HG03432 (cell line): ENCODE measurements around the gene GLI3.

Source experiments
- ATAC-seq: cut with Tn5 transposase; IDR thresholded peaks from one replicate; pipeline ENCODE4 v1.9.1; 2021; ENCODE audit warnings: mild to moderate bottlenecking, moderate library complexity; ENCODE audit not compliant: unreplicated experiment

GLI3 gene

GRCh38 chr7:42236266-42236975, 588 bp downstream of the GLI3 start:
- peak; percentile 27 for ATAC-seq

GRCh38 chr7:42235741-42236161, 1.3 kb downstream of the GLI3 start:
- no peak for ATAC-seq

DNA sequence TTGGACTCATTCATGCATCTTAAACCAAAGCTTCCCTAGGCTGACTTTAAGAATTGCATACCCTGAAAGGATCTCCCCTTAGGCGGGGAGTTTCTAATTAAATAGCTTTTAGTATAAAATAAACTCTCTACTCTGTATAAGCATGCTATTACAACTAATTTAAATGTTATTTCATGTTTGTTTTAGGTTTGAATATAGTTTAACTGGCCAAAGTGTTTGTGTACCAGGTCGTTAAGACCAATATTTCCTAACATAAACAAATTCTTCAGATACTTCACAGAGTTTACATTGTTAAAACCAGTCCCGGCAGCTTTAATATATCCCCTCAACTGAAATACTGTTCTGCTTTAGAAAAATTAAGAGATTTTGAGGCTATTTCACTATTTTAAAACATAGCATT, 2.3 kb downstream of the GLI3 start:
- ATAC-seq, result no peak

GRCh38 chr7:42233695-42234331, 3.2 kb downstream of the GLI3 start:
- ATAC-seq, result no peak

DNA sequence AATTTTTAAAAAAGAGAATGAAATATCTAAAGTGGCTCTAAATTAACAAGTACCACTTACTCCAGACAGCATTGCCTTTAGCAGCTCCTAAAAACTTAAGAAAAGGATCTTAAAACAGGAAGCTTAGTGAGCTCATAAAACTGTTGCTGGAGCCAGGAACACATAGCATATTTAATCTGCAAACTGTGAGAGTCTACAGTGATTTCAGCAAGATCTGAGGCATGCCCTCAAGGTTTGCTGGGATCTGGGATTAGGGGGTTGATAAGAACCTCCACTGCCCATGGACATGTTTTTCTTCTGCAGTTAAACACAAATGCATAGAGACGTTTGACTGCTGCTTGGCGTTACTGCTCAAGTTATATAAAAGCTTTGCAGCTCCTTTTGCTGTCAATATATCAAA, 3.8 kb downstream of the GLI3 start:
- ATAC-seq, result no peak

DNA sequence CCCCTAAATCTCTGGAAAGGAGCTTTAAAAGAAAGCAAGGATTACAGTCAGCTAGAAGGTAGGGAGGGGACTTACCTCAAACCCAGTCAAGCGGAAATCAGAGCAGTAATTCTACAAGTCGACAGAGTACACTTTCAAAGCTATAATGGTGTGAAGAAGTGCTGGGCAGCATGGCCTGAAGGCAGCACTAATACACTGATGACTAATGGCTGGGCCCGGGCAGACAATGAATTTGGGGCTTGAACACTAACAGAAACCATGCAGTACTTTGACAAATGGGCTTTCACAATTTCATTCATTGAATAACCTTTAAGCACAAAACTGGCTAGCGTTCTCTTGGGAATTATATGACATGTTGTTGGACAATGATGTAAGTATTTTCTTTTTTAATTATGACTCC, 4.7 kb downstream of the GLI3 start:
- ATAC-seq, result no peak

GRCh38 chr7:42231043-42231787, 5.8 kb downstream of the GLI3 start:
- ATAC-seq, result no peak

DNA sequence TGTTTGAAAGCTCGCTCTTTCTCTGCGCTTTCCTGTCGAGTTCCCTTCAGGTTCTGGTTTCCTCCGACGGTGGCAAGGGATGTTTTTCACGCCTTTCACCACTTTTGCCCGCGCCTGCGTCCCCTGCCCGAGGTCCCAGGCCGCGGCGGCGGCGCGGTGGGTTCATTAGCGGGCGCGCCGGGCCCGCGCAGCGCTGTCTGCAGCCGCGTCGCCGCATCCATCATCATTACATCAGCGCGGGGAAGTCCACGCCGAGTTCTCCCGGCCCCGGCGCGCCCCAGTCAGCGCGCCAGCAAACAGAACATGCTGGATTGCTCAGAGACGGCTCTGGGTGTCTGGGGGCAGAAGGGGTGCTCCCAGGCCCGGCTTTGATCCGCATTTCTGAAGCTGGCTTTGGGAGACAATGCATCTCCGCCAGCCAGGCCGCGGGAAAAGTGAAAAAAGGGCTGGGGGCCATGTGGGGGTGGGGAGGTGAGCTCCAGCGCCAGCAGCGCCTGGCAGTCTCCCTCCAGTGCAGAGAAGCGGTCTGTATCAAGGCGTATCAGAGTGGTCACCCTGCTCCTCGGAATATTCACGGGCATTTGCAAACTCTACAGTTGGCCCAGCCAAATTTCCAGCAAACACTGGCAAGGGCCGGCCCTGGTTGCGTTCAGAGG, 8.9 kb downstream of the GLI3 start:
- peak; percentile 58 for ATAC-seq

DNA sequence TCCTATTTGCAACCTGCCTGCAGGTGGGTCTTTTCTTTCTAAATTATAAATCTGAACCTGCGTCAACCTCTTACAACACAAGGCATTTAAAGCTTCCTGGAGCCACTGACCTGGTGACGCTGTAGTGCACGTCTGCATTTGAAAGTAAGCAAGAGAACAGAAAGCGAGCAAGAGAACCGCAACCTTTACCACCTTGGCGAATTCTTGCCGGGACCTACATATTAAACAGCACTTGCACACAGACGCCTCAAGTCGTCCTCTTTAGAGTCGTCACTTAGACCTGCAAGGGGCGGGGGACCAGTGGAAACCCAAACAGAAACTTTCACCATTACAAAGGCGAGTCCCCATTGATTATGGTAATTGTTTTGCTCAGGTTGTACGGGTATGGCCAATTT, 9.5 kb downstream of the GLI3 start:
- ATAC-seq, result peak; percentile 78

GRCh38 chr7:42227021-42227420, 10.0 kb downstream of the GLI3 start:
- no peak for ATAC-seq

GRCh38 chr7:42226354-42226941, 10.6 kb downstream of the GLI3 start:
- no peak for ATAC-seq

GRCh38 chr7:42224391-42225003, 12.5 kb downstream of the GLI3 start:
- ATAC-seq, result no peak

- no peak for ATAC-seq
These were observed 14.1 kb downstream of the GLI3 start for GRCh38 chr7:42222891-42223290.

DNA sequence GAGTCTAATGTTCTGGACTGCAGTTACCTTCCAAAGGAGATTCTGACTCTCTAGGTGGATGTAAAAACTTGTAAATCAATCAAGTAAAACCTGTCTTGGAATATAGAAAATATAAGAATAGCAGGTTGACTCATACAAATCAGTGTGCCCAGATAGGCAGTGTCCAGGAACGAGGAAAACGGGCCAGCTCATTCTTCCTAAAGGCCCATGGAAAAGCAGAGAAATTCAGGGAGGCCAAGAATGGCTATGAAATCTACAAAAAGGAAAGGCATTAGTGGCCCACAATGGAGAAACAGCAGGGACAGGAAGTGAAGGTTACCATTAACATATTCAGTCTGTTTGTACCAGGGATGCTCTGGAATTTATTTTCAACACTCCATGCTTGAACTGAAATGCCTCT, 14.9 kb downstream of the GLI3 start:
- ATAC-seq, result no peak

DNA sequence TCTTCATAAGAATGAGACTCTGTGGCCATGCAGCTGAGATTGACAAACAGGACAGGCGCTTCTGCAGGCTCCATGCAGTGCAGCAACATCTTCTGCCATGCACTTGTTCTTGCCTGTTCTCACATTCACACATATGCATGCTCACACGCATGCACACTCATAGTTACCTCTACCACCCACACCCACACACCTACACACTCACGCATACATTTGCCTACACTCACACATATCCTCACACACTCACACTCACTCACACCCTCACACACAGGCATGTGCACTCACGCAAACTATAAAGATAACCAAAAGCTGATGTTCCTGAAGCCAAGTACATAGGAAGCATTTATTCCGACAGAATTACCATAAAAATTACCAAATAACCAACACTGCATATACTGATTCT, 15.7 kb downstream of the GLI3 start:
- no peak for ATAC-seq

DNA sequence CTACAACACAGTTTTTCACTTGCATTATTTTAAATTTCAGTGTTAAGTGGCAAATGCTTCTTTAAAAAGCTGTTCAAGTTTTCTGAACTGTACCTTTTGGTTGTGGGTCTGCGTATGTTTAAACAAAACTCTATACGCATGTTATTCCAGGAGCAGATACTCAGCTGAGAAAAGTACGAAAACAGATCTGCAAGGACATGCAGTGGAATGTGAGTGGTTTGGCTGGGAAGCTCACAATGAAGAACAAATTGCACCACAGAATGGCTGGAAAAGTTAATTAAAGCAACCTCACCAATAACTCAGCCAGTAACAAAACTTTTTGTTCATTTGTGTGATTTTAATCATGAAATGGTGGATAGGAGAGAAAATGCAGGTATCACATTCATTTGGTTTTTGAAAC, 17.6 kb downstream of the GLI3 start:
- no peak for ATAC-seq

- ATAC-seq, result no peak
These were observed 18.8 kb downstream of the GLI3 start for GRCh38 chr7:42218248-42218647.

DNA sequence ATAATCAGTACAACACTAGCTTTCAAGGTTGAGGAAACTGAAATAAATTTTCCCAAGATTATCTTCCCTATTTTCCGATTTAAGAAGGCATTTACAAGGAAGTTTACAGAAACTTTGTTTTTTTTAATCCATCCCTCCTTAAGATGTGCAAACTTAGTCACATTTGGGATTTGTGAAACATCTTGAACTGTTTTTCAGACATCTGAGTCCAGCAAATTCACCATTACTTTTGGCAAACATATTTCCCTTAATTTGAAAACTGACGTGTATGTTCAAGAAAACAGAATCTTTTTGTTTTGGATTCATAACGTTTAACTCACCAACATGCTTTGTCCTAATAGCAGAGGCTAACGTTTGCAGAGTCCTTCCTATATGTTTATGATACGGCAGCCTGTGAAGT, 19.5 kb downstream of the GLI3 start:
- no peak for ATAC-seq

- no peak for ATAC-seq
These were observed 20.0 kb downstream of the GLI3 start for GRCh38 chr7:42217053-42217452.

DNA sequence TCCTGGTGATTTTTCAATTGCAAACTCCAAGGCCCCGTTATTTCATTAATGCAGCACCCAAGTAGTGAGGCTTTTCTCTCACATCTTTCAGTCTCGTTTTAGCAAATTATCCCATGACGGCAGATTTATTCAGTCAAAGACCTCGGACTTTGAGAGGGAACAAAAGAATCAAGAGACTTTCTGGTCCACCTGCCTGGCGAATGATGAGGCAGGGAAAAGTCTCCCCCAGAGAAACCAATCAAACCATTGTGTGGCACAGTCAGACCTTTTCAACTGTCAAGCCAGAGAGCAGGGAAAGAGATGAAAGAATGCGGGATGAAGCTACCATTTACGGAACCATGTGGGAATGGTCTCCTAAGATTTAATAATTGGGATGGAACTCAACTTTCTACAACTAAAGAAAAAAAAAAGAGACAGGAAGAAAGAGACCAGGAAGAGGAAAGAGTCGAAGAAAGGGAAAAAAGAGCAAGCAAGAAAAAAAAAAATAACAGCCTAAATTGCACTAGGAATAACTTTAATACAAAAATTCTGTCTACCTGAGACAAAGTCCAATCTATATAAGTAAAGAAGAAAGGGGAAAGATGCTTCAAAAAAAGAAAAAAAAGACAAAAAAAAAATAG, 22.8 kb downstream of the GLI3 start:
- no peak for ATAC-seq
